ENCODE results near the gene ZFP92. TPM values are rescaled to one million over a fixed set of nuclear protein-coding genes. Genes with fewer than 3 reads are reported as not detected.

ZFP92 gene
- total and polyA plus RNA-seq, 2 of the 8 experiments (the other 6 are each of a cell fraction or from before 2014, with no cell fraction given): 0.14 to 0.41 TPM

GRCh38 chrX:153441296-153441695 is 30.0 kb downstream of the ZFP92 start:
- Histone ChIP-seq H2BK12ac (ENCODE audit: low read depth, low read length) (no peak overlapping the region), H3K79me1 (ENCODE audit: low read depth, low read length) (no peaks in the 10 kb centered on the region), H3K23me2 (ENCODE audit: low read depth, low read length) (no peaks in the 10 kb centered on the region), H3K4me2 (ENCODE audit: insufficient read depth in 1 of 2, low read depth in 2 of 2, low read length in 2 of 2) (no peak overlapping the region), H3K27me3 (replicated peaks in 1 of 4; ENCODE audit: control insufficient read depth in 3 of 4, extremely low read depth in 1 of 4, insufficient read depth in 3 of 4, low read length in 3 of 4) (no peaks in the 10 kb centered on the region), H4K8ac (ENCODE audit: extremely low read depth, insufficient read depth, low read length) (no peak overlapping the region), H2BK15ac (ENCODE audit: low read length) (no peak overlapping the region), H2AFZ (ENCODE audit: low read length) (no peak overlapping the region), H3K9me3 (ENCODE audit: insufficient read depth in 2 of 2, low read depth in 1 of 2, low read length in 1 of 2) (no peaks in the 10 kb centered on the region), H3K9ac (replicated peaks in 1 of 4; ENCODE audit: extremely low read depth in 1 of 4, low read depth in 3 of 4, low read length in 3 of 4) (no peak overlapping the region), H3K14ac (ENCODE audit: insufficient read length) (no peak overlapping the region), H3K36me3 (ENCODE audit: control insufficient read depth in 2 of 4, insufficient read depth in 4 of 4, low read length in 3 of 4) (no peaks in the 10 kb centered on the region), H3K18ac (ENCODE audit: extremely low read depth, low read length) (no peak overlapping the region), H2BK5ac (ENCODE audit: low read depth, low read length) (no peak overlapping the region), H3K4me1 (replicated peaks in 1 of 4; ENCODE audit: control insufficient read depth in 3 of 4, insufficient read depth in 4 of 4, low read length in 3 of 4) (no peaks in the 10 kb centered on the region), H2BK120ac (replicated peaks; ENCODE audit: low read depth, low read length) (no peak overlapping the region), H3K23ac (ENCODE audit: insufficient read length) (no peak overlapping the region), H2AK5ac (ENCODE audit: low read depth, low read length) (no peak overlapping the region), H2BK20ac (ENCODE audit: low read length) (no peak overlapping the region), H3K56ac (replicated peaks; ENCODE audit: insufficient read length, low read depth, low read length) (no peak overlapping the region), H3K4ac (replicated peaks; ENCODE audit: insufficient read length, low read depth, low read length) (no peak overlapping the region), H4K20me1 (replicated peaks in 1 of 2; ENCODE audit: control insufficient read depth in 1 of 2, insufficient read depth in 2 of 2, low read length in 2 of 2) (no peaks in the 10 kb centered on the region), H3K79me2 (ENCODE audit: control insufficient read depth in 1 of 2, insufficient read depth in 2 of 2, low read length in 2 of 2) (no peaks in the 10 kb centered on the region), H3K4me3 (ENCODE audit: extremely low read depth in 1 of 4, insufficient read depth in 2 of 4, low read depth in 3 of 4, low read length in 4 of 4) (no peak overlapping the region), H4K5ac (ENCODE audit: insufficient read length, low read depth, low read length) (no peak overlapping the region), H4K91ac (replicated peaks; ENCODE audit: insufficient read length, low read length) (no peak overlapping the region), H3K27ac (ENCODE audit: low read depth, low read length) (no peak overlapping the region)
- ChIA-PET CTCF (ENCODE audit: partially characterized antibody) (interaction anchor here (0.7 to 1.9 kb wide), 4 partner anchors 20 to 98 kb away, joined by 3 to 5 read pairs (median 4); no protein-coding TSS in a partner anchor), POLR2A (ENCODE audit: partially characterized antibody) (interaction anchor here (0.7 kb wide), 1 partner anchor 273 kb away, joined by 3 read pairs; no protein-coding TSS in a partner anchor)
- FAIRE-seq (no peak), DNase-seq (ENCODE audit: low read depth in 1 of 2, low spot score in 2 of 2) (no peak)
- WGBS, 2 experiments (ENCODE audit: extremely low coverage in 1 of 2, insufficient coverage in 1 of 2, insufficient read length in 1 of 2, insufficient replicate concordance in 2 of 2, low coverage in 1 of 2, low lambda C conversion rate in 2 of 2, missing lambda C conversion rate in 1 of 2): 93% methylated on average over 6 of the region's 7 CpGs; no CpG with 5 or more reads in 1 of the 2 experiments
- TF ChIP-seq CTBP2 (IDR thresholded peaks at IDR 0.05; ENCODE audit: borderline replicate concordance, insufficient read depth, insufficient read length, low read length): no peak
- no peak for TF ChIP-seq CREB1 (IDR thresholded peaks at IDR 0.05)
- no peak for TF ChIP-seq YY1 (IDR thresholded peaks at IDR 0.05; ENCODE audit: low read depth, low read length)
- no peak for TF ChIP-seq EGR1 (IDR thresholded peaks at IDR 0.05; ENCODE audit: borderline replicate concordance, low read depth, low read length)
- TF ChIP-seq SUZ12 (IDR thresholded peaks at IDR 0.05; ENCODE audit: low read length): no peak
- no peak for TF ChIP-seq TEAD4 (IDR thresholded peaks at IDR 0.05; ENCODE audit: low read depth, low read length)
- no peak for TF ChIP-seq SIX5 (IDR thresholded peaks at IDR 0.05; ENCODE audit: low read depth, low read length)
- TF ChIP-seq KDM5A (IDR thresholded peaks at IDR 0.05; ENCODE audit: low read length): no peak
- no peak for TF ChIP-seq TAF7 (optimal IDR thresholded peaks at IDR 0.05; ENCODE audit: borderline replicate concordance, low read depth, low read length)
- TF ChIP-seq CBX8 (IDR thresholded peaks at IDR 0.05; ENCODE audit: borderline replicate concordance, low read depth, low read length): no peak
- no peak for TF ChIP-seq NANOG (IDR thresholded peaks at IDR 0.05; ENCODE audit: insufficient read depth, low read depth, low read length, poor library complexity, severe bottlenecking)
- no peak for TF ChIP-seq PHF8 (conservative IDR thresholded peaks at IDR 0.05; ENCODE audit: low read depth, low read length)
- TF ChIP-seq POLR2AphosphoS5 (IDR thresholded peaks at IDR 0.05; ENCODE audit: low read depth, low read length): no peak
- TF ChIP-seq POU5F1 (IDR thresholded peaks at IDR 0.05; ENCODE audit: low read depth, low read length): no peak
- TF ChIP-seq EZH2 (IDR thresholded peaks at IDR 0.05; ENCODE audit: low read depth, low read length, severe bottlenecking): no peak
- no peak for TF ChIP-seq POLR2A (IDR thresholded peaks at IDR 0.05; ENCODE audit: control extremely low read depth in 1 of 2, low read depth in 2 of 2, low read length in 2 of 2)

Data from H1 (cell line).